ENCODE results near the gene CBR3. TPM values are rescaled to one million over a fixed set of nuclear protein-coding genes. Genes with fewer than 3 reads are reported as not detected.
A peak's percentile ranks its signal among the peaks of the same experiment; 100 is the strongest.
"Not testable (repeated sequence)": the region's sequence is repeated elsewhere in the genome, so short reads cannot be mapped to it uniquely, and the experiment has no call there.

The CBR3 gene
- total and polyA plus RNA-seq, 5 donors from 2014 or later = 1.8 to 13.2 (median 10.1) TPM

- H3K36me3 ChIP-seq (ENCODE audit: control insufficient read depth, insufficient read depth, low read length) = no peaks in the 10 kb centered on the region
- H3K27me3 ChIP-seq (ENCODE audit: control insufficient read depth, insufficient read depth, low read length) = peaks cover 8% of the 10 kb centered on the region
- no peaks in the 10 kb centered on the region for H3K4me1 ChIP-seq (ENCODE audit: control insufficient read depth, insufficient read depth, low read length, poor library complexity, severe bottlenecking)
- Mint-ChIP-seq H3K4me1 (no peaks in the 10 kb centered on the region), H3K4me3 (no peak overlapping the region), H3K27me3 (peaks cover 32% of the 10 kb centered on the region), H3K9me3 (peaks cover 0 to 9% (median 7%) of the 10 kb centered on the region in 7 donors), H3K27ac (no peak overlapping the region), H3K36me3 (no peaks in the 10 kb centered on the region)
- H3K9me3 ChIP-seq (ENCODE audit: control insufficient read depth in 2 of 2, low read length in 2 of 2) = peaks cover 11 to 12% of the 10 kb centered on the region in 2 experiments
- no peak for DNase-seq
- H3K27ac ChIP-seq (ENCODE audit: insufficient read depth, low read length, poor library complexity, severe bottlenecking) = no peak overlapping the region
- no peak for ATAC-seq (ENCODE audit: low read depth in 2 of 2)
- no peak overlapping the region for H3K4me3 ChIP-seq (ENCODE audit: low read depth, low read length)
Observed at GRCh38 chr21:36098182-36098532, 36.7 kb upstream of the CBR3 start.

GRCh38 chr21:36099000-36099399 is 35.9 kb upstream of the CBR3 start:
- peaks cover 40% of the 10 kb centered on the region for H3K27me3 Mint-ChIP-seq
- peaks cover 0 to 2% (median under 1%) of the 10 kb centered on the region in 7 donors for H3K9me3 Mint-ChIP-seq
- ATAC-seq (ENCODE audit: low read depth in 2 of 2) (no peak), DNase-seq (no peak)
- Histone ChIP-seq H3K27ac (ENCODE audit: insufficient read depth, low read length, poor library complexity, severe bottlenecking) (no peak overlapping the region), H3K9me3 (ENCODE audit: control insufficient read depth in 2 of 2, low read length in 2 of 2) (peaks cover 3% of the 10 kb centered on the region in 2 experiments), H3K36me3 (ENCODE audit: control insufficient read depth, insufficient read depth, low read length) (no peaks in the 10 kb centered on the region), H3K4me1 (ENCODE audit: control insufficient read depth, insufficient read depth, low read length, poor library complexity, severe bottlenecking) (no peaks in the 10 kb centered on the region), H3K4me3 (ENCODE audit: low read depth, low read length) (no peak overlapping the region), H3K27me3 (ENCODE audit: control insufficient read depth, insufficient read depth, low read length) (peaks cover 10% of the 10 kb centered on the region)
- H3K27ac Mint-ChIP-seq = no peak overlapping the region
- H3K36me3 Mint-ChIP-seq = no peaks in the 10 kb centered on the region
- H3K4me3 Mint-ChIP-seq = no peak overlapping the region
- no peaks in the 10 kb centered on the region for H3K4me1 Mint-ChIP-seq

GRCh38 chr21:36099695-36100211 is 35.1 kb upstream of the CBR3 start:
- not testable (repeated sequence) for DNase-seq

GRCh38 chr21:36100971-36101641 is 33.8 kb upstream of the CBR3 start:
- Histone ChIP-seq H3K4me1 (ENCODE audit: control insufficient read depth, insufficient read depth, low read length, poor library complexity, severe bottlenecking) (no peaks in the 10 kb centered on the region), H3K36me3 (ENCODE audit: control insufficient read depth, insufficient read depth, low read length) (no peaks in the 10 kb centered on the region), H3K27ac (ENCODE audit: insufficient read depth, low read length, poor library complexity, severe bottlenecking) (no peak overlapping the region), H3K9me3 (ENCODE audit: control insufficient read depth in 2 of 2, low read length in 2 of 2) (no peaks in the 10 kb centered on the region), H3K4me3 (ENCODE audit: low read depth, low read length) (no peak overlapping the region), H3K27me3 (ENCODE audit: control insufficient read depth, insufficient read depth, low read length) (peaks cover 18% of the 10 kb centered on the region)
- no peak overlapping the region for H3K27ac Mint-ChIP-seq
- no peaks in the 10 kb centered on the region for H3K36me3 Mint-ChIP-seq
- H3K9me3 Mint-ChIP-seq = no peaks in the 10 kb centered on the region
- H3K4me1 Mint-ChIP-seq = peaks cover 0 to 8% (median 0%) of the 10 kb centered on the region in 4 donors
- no peak overlapping the region for H3K4me3 Mint-ChIP-seq
- no peak for ATAC-seq (ENCODE audit: low read depth in 2 of 2)
- H3K27me3 Mint-ChIP-seq = peaks cover 59% of the 10 kb centered on the region
- DNase-seq = no peak

More at GRCh38 chr21:36099695-36100211, 35.1 kb upstream of the CBR3 start:
- not testable (repeated sequence) for H3K27ac ChIP-seq (ENCODE audit: insufficient read depth, low read length, poor library complexity, severe bottlenecking); H3K27ac Mint-ChIP-seq; H3K9me3 Mint-ChIP-seq; ATAC-seq (ENCODE audit: low read depth in 2 of 2); H3K36me3 Mint-ChIP-seq; H3K4me1 Mint-ChIP-seq; H3K4me3 ChIP-seq (ENCODE audit: low read depth, low read length); H3K9me3 ChIP-seq (ENCODE audit: control insufficient read depth in 2 of 2, low read length in 2 of 2); H3K27me3 ChIP-seq (ENCODE audit: control insufficient read depth, insufficient read depth, low read length); H3K4me1 ChIP-seq (ENCODE audit: control insufficient read depth, insufficient read depth, low read length, poor library complexity, severe bottlenecking); H3K36me3 ChIP-seq (ENCODE audit: control insufficient read depth, insufficient read depth, low read length); H3K4me3 Mint-ChIP-seq
- H3K27me3 Mint-ChIP-seq = peaks cover 48% of the 10 kb centered on the region

- Histone ChIP-seq H3K27me3 (ENCODE audit: control insufficient read depth, insufficient read depth, low read length) (peaks cover 23% of the 10 kb centered on the region), H3K9me3 (ENCODE audit: control insufficient read depth in 2 of 2, low read length in 2 of 2) (no peaks in the 10 kb centered on the region), H3K4me3 (ENCODE audit: low read depth, low read length) (no peak overlapping the region), H3K27ac (ENCODE audit: insufficient read depth, low read length, poor library complexity, severe bottlenecking) (no peak overlapping the region), H3K4me1 (ENCODE audit: control insufficient read depth, insufficient read depth, low read length, poor library complexity, severe bottlenecking) (no peaks in the 10 kb centered on the region), H3K36me3 (ENCODE audit: control insufficient read depth, insufficient read depth, low read length) (no peaks in the 10 kb centered on the region)
- Mint-ChIP-seq H3K27ac (no peak overlapping the region), H3K4me3 (no peak overlapping the region), H3K4me1 (peaks cover 0 to 8% (median 0%) of the 10 kb centered on the region in 4 donors), H3K27me3 (peaks cover 66% of the 10 kb centered on the region), H3K36me3 (no peaks in the 10 kb centered on the region), H3K9me3 (no peaks in the 10 kb centered on the region)
- DNase-seq (no peak), ATAC-seq (ENCODE audit: low read depth in 2 of 2) (no peak)
Observed at GRCh38 chr21:36103434-36103833, 31.4 kb upstream of the CBR3 start.

GRCh38 chr21:36104317-36105300 is 30.3 kb upstream of the CBR3 start:
- Histone ChIP-seq H3K4me3 (ENCODE audit: low read depth, low read length) (no peak overlapping the region), H3K4me1 (ENCODE audit: control insufficient read depth, insufficient read depth, low read length, poor library complexity, severe bottlenecking) (no peaks in the 10 kb centered on the region), H3K27ac (ENCODE audit: insufficient read depth, low read length, poor library complexity, severe bottlenecking) (no peak overlapping the region), H3K27me3 (ENCODE audit: control insufficient read depth, insufficient read depth, low read length) (peaks cover 23% of the 10 kb centered on the region), H3K9me3 (ENCODE audit: control insufficient read depth in 2 of 2, low read length in 2 of 2) (no peaks in the 10 kb centered on the region), H3K36me3 (ENCODE audit: control insufficient read depth, insufficient read depth, low read length) (no peaks in the 10 kb centered on the region)
- Mint-ChIP-seq H3K4me1 (peaks cover 0 to 8% (median 0%) of the 10 kb centered on the region in 4 donors), H3K27me3 (peaks cover 77% of the 10 kb centered on the region), H3K36me3 (no peaks in the 10 kb centered on the region), H3K27ac (peak overlapping the region in 1 of 3 donors; percentile 32), H3K9me3 (no peaks in the 10 kb centered on the region), H3K4me3 (no peak overlapping the region)
- DNase-seq (peak; percentile 24 to 53 (median 42)), ATAC-seq (ENCODE audit: low read depth in 2 of 2) (peak in 1 of 2 donors; percentile 48)

- Histone ChIP-seq H3K36me3 (ENCODE audit: control insufficient read depth, insufficient read depth, low read length) (no peaks in the 10 kb centered on the region), H3K9me3 (ENCODE audit: control insufficient read depth in 2 of 2, low read length in 2 of 2) (no peaks in the 10 kb centered on the region), H3K27me3 (ENCODE audit: control insufficient read depth, insufficient read depth, low read length) (peaks cover 23% of the 10 kb centered on the region), H3K27ac (ENCODE audit: insufficient read depth, low read length, poor library complexity, severe bottlenecking) (no peak overlapping the region), H3K4me3 (ENCODE audit: low read depth, low read length) (no peak overlapping the region), H3K4me1 (ENCODE audit: control insufficient read depth, insufficient read depth, low read length, poor library complexity, severe bottlenecking) (no peaks in the 10 kb centered on the region)
- Mint-ChIP-seq H3K4me1 (peaks cover 0 to 8% (median 0%) of the 10 kb centered on the region in 4 donors), H3K36me3 (no peaks in the 10 kb centered on the region), H3K4me3 (no peak overlapping the region), H3K27ac (no peak overlapping the region), H3K9me3 (no peaks in the 10 kb centered on the region), H3K27me3 (peaks cover 76% of the 10 kb centered on the region)
- DNase-seq (no peak), ATAC-seq (ENCODE audit: low read depth in 2 of 2) (no peak)
Observed at GRCh38 chr21:36105327-36105842, 29.5 kb upstream of the CBR3 start.
